ENCODE measurements around the gene LRG1.

Gene LRG1

DNA sequence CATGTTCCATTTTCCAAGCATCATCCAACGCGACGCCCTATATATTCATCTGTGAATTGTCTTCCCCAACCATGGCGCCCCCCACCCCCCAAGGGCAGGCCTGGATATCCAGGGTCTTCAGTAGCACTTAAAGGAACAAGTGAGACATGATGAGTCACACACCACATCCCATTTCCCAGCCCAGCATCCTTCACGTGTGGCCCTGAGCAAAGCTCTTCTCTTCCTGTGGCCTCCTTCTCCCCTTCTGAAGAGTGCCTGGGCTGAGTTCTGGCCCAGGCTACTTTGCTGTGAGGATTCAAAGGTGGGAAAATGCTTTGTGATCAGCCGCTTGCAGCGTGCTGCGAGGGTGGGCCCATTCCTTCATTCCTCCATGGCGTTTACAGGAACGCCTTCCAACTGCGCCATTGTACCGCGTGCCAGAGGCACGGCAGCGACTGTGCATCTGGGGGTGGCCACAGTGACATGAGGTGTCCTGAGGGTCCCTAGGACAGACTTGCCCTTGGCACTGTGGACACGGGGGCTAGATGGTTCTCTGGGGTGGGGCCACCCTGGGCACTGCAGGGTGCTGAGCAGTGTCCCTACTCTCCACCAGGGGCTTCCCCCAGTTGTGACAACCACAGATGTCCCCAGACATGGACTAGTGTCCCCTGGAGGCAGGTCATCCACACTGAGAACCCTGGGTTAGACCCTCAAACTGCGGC lies 33.2 kb downstream of the LRG1 start:
- DNase-seq: no peak

- no peak for DNase-seq
Measured at GRCh38 chr19:4505570-4506448, 34.0 kb downstream of the LRG1 start.

GRCh38 chr19:4504891-4505569 lies 34.8 kb downstream of the LRG1 start:
- no peak for DNase-seq

GRCh38 chr19:4504297-4504701 lies 35.5 kb downstream of the LRG1 start:
- no peak for DNase-seq

- no peak for DNase-seq
Measured at GRCh38 chr19:4503825-4504170, 36.0 kb downstream of the LRG1 start.

DNA sequence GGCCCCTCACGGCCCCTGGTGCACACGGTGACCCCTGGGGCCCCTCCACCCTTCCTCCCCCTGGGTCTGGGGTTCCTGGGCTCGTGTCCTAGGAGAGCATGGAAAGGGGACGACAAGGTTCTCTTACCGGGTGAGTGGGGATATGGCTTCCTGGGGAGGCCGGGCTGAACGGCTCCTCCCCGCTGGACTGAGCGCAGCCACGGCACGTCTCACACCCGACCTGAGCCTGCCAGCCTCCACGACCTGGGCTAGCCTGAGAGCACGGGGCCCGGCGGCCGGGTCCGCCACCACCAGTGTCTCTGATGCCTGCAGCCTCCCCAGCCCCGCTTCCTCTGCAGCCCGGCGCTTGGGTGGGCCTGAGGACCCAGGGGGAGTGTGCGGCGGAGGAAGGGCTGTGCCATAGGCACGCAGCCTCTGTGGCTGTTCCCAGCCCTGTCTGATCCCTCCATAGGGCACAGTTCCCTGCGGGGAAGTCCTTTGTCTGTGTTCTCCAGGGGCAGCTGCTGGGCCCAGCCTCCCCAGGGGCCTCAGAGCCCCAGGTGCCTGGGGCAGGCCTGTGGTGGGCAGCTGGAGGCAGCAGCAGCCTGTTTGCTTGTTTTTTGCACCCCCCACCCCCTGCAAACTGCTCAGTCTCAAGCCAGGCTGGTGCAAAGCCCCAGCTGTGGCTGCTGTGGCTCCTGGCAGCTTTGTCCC lies 36.6 kb downstream of the LRG1 start:
- DNase-seq: no peak

- no peak for DNase-seq
Measured at GRCh38 chr19:4502282-4503131, 37.3 kb downstream of the LRG1 start.

DNA sequence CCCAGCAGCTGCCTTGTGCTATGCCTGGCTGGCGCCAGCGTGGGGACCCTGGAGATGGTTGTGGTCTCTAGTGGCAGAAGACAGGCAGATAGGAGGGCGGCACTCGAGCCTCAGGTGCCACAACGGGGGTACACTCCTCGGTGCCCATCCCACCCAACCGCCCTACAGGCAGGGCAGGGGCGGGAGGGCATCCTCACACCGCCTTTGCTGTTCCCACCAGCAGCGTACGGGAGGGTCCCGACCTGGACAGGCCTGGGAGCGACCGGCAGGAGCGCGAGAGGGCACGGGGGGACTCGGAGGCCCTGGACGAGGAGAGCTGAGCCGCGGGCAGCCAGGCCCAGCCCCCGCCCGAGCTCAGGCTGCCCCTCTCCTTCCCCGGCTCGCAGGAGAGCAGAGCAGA lies 38.1 kb downstream of the LRG1 start:
- no peak for DNase-seq

GRCh38 chr19:4500841-4501591 lies 38.8 kb downstream of the LRG1 start:
- no peak for DNase-seq

- DNase-seq: no peak
Measured at GRCh38 chr19:4499855-4500254, 40.0 kb downstream of the LRG1 start.

DNA sequence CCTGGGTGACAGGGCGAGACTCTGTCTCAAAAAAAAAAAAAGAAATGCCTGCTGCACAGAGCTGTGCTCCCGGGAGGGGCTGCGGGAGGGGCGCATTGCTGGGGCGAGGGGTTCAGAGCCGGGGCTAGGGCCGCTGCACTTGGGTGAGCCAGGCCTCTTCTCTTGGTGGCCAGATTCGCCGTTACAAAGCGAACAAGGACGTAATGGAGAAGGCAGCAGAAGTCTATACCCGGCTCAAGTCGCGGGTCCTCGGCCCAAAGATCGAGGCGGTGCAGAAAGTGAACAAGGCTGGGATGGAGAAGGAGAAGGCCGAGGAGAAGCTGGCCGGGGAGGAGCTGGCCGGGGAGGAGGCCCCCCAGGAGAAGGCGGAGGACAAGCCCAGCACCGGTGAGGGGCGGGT lies 40.5 kb downstream of the LRG1 start:
- no peak for DNase-seq

DNA sequence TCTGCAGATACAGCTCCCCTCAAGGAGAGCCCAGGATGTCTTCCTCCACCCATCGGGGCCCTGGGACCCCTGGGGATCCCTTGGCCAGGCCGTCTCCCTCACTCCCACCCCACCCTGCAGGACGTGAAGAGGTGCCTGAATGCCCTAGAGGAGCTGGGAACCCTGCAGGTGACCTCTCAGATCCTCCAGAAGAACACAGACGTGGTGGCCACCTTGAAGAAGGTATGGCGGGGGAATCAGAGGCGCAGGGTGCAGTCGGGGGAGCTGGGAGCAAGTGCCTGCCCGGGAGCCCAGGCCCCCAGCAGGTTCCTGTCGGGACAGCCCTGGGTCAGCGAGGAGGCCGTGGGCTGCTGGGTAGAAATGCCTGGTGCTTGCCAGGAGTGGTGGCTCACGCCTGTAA lies 41.1 kb downstream of the LRG1 start:
- DNase-seq: no peak

GRCh38 chr19:4497770-4498389 lies 42.0 kb downstream of the LRG1 start:
- DNase-seq: no peak

GRCh38 chr19:4496304-4496703 lies 43.5 kb downstream of the LRG1 start:
- no peak for DNase-seq

GRCh38 chr19:4495471-4495870 lies 44.4 kb downstream of the LRG1 start:
- DNase-seq: no peak

GRCh38 chr19:4494691-4495064 lies 45.2 kb downstream of the LRG1 start:
- no peak for DNase-seq

DNA sequence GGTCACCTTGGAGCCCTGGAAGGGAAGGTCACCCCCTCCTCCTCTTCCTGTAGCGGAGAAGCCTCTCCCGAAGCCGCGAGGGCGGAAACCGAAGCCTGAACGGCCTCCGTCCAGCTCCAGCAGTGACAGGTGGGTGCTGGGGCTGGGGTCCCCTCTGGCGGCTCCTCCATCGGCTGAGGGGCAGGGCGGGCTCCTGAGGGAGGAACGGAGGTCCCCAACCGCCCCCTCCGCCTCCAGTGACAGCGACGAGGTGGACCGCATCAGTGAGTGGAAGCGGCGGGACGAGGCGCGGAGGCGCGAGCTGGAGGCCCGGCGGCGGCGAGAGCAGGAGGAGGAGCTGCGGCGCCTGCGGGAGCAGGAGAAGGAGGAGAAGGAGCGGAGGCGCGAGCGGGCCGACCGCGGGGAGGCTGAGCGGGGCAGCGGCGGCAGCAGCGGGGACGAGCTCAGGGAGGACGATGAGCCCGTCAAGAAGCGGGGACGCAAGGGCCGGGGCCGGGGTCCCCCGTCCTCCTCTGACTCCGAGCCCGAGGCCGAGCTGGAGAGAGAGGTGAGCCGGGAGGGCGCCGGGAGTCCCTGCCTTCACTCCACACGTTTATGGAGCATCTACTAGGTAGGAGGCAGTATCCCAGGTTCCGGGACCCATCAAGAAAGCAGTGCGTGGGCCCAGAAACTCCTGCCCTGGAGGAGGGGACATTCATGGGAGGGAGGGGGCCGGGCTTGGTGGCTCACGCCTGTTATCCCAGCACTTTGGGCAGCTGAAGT lies 45.7 kb downstream of the LRG1 start:
- DNase-seq: no peak

DNA sequence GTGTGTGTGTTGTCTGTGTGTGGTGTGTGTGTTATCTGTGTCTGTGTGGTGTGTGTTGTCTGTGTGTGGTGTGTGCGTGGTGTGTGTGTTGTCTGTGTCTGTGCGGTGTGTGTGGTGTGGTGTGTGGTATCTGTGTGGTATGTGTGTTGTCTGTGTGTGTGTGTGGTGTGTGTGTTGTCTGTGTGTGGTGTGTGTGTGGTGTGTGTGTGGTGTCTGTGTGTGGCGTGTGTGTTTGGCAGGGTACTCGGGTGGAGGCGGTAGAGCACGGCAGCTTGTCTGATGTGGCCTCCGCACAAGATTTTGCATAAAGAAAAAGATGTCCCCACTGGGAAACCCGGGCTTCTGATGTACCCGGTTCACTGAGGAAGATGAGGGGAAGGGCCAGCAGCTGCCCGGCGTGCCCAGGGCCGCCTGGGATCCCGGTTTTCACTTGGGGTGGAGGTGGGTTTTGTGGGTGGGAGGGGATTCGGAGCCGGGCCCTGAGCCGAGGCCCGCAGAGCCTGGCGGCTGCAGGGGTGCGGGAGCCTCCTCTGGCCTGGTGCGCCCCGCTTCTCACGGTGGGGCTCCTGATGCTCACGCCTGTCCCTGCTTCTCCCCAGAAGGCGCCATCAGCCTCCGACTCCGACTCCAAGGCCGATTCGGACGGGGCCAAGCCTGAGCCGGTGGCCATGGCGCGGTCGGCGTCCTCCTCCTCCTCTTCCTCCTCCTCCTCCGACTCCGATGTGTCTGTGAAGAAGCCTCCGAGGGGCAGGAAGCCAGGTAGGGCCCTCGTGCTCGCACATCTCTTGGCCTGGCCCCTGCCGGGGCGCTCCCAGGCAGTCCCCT lies 46.5 kb downstream of the LRG1 start:
- no peak for DNase-seq

DNA sequence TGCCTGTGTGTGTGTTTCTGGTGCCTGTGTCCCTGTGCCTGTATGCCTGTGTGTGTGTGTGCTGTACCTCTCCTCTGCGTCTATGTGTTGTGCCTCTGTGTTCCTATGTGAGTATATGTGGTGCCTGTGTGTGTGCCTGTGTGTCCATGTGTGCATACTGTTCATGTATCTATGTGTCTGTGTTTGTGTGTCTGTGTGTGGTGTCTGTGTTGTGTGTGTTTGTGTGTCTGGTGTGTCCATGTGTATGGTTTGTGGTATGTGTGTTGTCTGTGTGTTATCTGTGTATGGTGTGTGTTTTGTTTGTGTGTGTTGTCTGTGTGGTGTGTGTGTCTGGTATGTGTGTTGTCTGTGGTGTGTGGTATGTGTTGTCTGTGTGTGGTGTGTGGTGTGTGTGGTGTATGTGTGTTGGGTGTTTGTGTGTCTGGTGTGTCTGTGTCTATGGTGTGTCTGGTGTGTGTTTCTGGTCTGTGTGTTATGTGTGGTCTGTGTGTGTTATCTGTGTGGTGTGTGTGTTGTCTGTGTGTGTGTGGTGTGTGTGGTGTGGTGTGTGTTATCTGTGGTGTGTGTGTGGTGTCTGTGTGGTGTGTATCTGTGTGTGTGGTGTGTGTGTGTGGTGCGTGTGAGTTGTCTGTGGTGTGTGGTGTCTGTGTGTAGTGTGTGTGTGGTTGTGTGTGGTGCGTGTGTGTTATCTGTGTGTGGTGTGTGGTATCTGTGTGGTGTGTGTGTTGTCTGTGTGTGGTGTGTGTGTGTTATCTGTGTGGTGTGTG lies 47.3 kb downstream of the LRG1 start:
- DNase-seq: no peak

Data from stimulated activated CD4-positive, alpha-beta T cell treated with anti-CD3 and anti-CD28 coated beads, Interleukin-2, amount 100 ng/mL, for 24 hours (primary cell).